ENCODE measurements around the gene NDUFB1. TPM values are rescaled to one million over a fixed set of nuclear protein-coding genes. Genes with fewer than 3 reads are reported as not detected.
A peak's percentile ranks its signal among the peaks of the same experiment; 100 is the strongest.

Gene NDUFB1
- total and polyA plus RNA-seq, 2 of the 13 experiments (the other 11 are each of a cell fraction or from before 2014, with no cell fraction given): 181 to 281 TPM

GRCh38 chr14:92121670-92122350, at the start of gene NDUFB1, which contains the start of gene CPSF2 (continued):
- TF ChIP-seq HNRNPK (IDR thresholded peaks at IDR 0.05; ENCODE audit: low read depth, low read length, poor library complexity, severe bottlenecking) (no peak), TAF15 (IDR thresholded peaks at IDR 0.05; ENCODE audit: low read depth, low read length, poor library complexity, severe bottlenecking) (peak; percentile 33), HBP1 (CRISPR knock-in tag; IDR thresholded peaks at IDR 0.05; ENCODE audit: low read depth) (0 out of 2 replicates have a peak, but pooled peaks have one; percentile 32), ZNF275 (CRISPR knock-in tag; IDR thresholded peaks at IDR 0.05; ENCODE audit: borderline replicate concordance) (peak; percentile 41; the same call in 1 of the 2 replicates), TARDBP (CRISPR knock-in tag; IDR thresholded peaks at IDR 0.05) (peak; percentile 46), ZNF839 (CRISPR knock-in tag; IDR thresholded peaks at IDR 0.05; ENCODE audit: borderline replicate concordance) (no peak), ZBTB39 (CRISPR knock-in tag; IDR thresholded peaks at IDR 0.05) (no peak), CEBPG (CRISPR knock-in tag; IDR thresholded peaks at IDR 0.05) (no peak), ZNF883 (CRISPR knock-in tag; IDR thresholded peaks at IDR 0.05; ENCODE audit: not compliant biosample characterization) (no peak), ZBTB38 (CRISPR knock-in tag; IDR thresholded peaks at IDR 0.05) (no peak), FOXM1 (CRISPR knock-in tag; IDR thresholded peaks at IDR 0.05) (peak; percentile 62; the same call in 1 of the 2 replicates), HOXA5 (CRISPR knock-in tag; IDR thresholded peaks at IDR 0.05) (no peak), ZBTB49 (CRISPR knock-in tag; IDR thresholded peaks at IDR 0.05; ENCODE audit: borderline replicate concordance) (no peak), ZNF44 (CRISPR knock-in tag; IDR thresholded peaks at IDR 0.05) (no peak), HOXA9 (CRISPR knock-in tag; IDR thresholded peaks at IDR 0.05; ENCODE audit: borderline replicate concordance) (peak; percentile 38; the same call in 1 of the 2 replicates), PRMT3 (CRISPR knock-in tag; IDR thresholded peaks at IDR 0.05; ENCODE audit: borderline replicate concordance, low read depth) (no peak), SMC3 (IDR thresholded peaks at IDR 0.05; ENCODE audit: low read length) (no peak)
- TF ChIP-seq, protein P1, sequence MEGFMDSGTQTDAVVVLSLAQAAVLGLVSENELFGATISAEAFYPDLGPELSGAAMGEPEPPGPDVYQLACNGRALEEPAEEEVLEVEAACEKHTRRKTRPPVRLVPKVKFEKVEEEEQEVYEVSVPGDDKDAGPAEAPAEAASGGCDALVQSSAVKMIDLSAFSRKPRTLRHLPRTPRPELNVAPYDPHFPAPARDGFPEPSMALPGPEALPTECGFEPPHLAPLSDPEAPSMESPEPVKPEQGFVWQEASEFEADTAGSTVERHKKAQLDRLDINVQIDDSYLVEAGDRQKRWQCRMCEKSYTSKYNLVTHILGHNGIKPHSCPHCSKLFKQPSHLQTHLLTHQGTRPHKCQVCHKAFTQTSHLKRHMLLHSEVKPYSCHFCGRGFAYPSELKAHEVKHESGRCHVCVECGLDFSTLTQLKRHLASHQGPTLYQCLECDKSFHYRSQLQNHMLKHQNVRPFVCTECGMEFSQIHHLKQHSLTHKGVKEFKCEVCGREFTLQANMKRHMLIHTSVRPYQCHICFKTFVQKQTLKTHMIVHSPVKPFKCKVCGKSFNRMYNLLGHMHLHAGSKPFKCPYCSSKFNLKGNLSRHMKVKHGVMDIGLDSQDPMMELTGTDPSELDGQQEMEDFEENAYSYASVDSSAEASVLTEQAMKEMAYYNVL (CRISPR knock-in tag; IDR thresholded peaks at IDR 0.05; ENCODE audit: borderline replicate concordance): 0 out of 2 replicates have a peak, but pooled peaks have one; percentile 16

Data from HepG2 (cell line).